GM10847 (cell line): ENCODE data around the gene PDZD2.

Experiments
- POLR2A ChIP-seq: IDR thresholded peaks from 2 replicates; pipeline ENCODE4 v1.6.1; 2011; ENCODE audit not compliant: insufficient read length; ENCODE audit errors: extremely low read depth

The PDZD2 gene

DNA sequence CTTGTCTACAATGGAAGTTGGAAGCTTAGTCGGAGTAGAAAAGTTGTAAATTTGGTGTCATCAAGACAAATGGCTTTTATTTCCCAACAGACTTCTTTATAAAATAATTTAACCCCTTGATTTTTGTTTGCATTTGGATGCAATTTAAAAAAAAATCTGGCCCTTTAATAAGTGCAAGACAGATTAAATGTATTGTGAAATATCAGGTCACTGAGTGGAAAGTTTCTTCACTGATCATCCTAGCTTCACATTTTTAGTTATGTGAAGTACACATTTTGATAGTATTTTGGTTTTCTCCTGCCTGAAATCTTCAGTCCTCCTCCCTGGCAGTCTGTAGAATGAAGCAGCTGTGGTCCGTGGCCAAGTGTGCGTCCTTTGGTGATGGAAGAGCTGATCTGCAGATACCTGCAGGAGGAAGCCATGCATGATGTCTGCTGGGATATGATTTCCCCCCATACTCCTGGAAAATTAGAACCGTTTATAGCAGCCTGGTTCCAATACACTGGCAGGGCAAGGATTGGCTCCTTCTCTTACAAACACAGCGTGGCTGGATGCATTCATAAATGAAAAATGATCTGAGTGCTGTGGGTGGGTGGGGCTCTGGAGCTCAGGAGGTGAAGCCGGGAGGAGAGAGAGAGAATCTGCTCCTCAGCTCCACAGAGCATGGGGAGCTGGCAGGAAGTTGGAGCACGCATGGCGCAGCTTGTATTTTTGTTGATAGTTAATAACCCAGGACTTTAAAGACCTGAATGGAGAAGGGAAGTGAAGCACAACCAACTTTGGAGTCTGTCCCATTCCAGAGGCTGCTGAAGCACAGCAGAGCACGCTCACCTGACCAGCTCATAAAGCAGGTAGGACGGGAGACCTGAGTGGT is 296.8 kb downstream of the PDZD2 start:
- no peak for TF ChIP-seq POLR2A

- TF ChIP-seq POLR2A = no peak
Observed at GRCh38 chr5:31936683-31937082, 297.8 kb downstream of the PDZD2 start.

DNA sequence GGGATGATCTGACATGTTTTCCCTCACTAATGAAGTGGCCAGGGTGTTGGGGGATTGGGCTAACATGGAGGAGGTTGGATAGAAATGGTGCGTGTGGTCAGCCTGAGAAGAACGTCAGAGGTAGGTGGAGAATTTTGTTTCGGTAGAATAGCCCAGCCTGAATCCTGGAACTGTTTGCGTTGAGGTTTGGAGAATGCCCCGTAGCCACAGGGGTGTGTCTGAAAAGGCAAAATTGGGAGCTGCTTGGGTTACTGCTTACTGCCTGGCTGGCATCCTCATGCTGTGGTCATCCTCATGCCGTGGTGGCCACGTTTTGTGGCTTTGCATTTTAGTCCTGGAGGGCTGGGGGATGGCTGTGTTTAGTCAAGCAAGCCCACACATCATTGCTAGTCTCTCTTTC is 298.3 kb downstream of the PDZD2 start:
- no peak for TF ChIP-seq POLR2A

DNA sequence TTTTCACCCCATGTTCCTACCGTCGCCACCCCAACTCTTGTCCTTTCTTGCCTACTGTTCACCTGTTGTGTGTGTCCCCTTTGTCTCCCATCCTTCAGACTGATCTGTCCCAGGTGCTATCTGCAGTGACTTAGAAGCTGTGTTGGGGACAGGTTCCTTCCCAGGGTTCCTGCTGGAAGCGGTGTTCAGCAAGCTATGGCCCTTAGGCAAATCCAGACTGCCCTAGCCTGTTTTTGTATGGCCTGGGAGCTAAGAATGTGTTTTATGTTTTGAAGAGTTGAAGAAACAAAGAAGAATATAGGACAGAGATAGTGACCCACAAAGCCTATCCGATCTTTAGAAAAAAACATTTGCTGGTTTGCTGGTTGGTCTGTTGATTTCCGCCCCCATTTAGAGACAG is 298.8 kb downstream of the PDZD2 start:
- no peak for TF ChIP-seq POLR2A

GRCh38 chr5:31939151-31939550 is 300.2 kb downstream of the PDZD2 start:
- TF ChIP-seq POLR2A = no peak

- no peak for TF ChIP-seq POLR2A
Observed at GRCh38 chr5:31941151-31941755, 302.3 kb downstream of the PDZD2 start.

GRCh38 chr5:31942546-31942945 is 303.6 kb downstream of the PDZD2 start:
- TF ChIP-seq POLR2A = no peak

- TF ChIP-seq POLR2A = no peak
Observed at GRCh38 chr5:31944684-31945445, 305.9 kb downstream of the PDZD2 start.

- no peak for TF ChIP-seq POLR2A
Observed at GRCh38 chr5:31948006-31948405, 309.1 kb downstream of the PDZD2 start.

- TF ChIP-seq POLR2A = no peak
Observed at GRCh38 chr5:31952067-31952466, 313.1 kb downstream of the PDZD2 start.

- TF ChIP-seq POLR2A = no peak
Observed at GRCh38 chr5:31954091-31954490, 315.2 kb downstream of the PDZD2 start.

- no peak for TF ChIP-seq POLR2A
Observed at GRCh38 chr5:31957151-31957550, 318.2 kb downstream of the PDZD2 start.

- no peak for TF ChIP-seq POLR2A
Observed at GRCh38 chr5:31962351-31962751, 323.4 kb downstream of the PDZD2 start.

GRCh38 chr5:31962871-31963307 is 324.0 kb downstream of the PDZD2 start:
- TF ChIP-seq POLR2A = no peak

GRCh38 chr5:31963358-31964006 is 324.6 kb downstream of the PDZD2 start:
- TF ChIP-seq POLR2A = no peak
